ENCODE measurements around the gene MAFG. TPM values are rescaled to one million over a fixed set of nuclear protein-coding genes. Genes with fewer than 3 reads are reported as not detected.
A peak's percentile ranks its signal among the peaks of the same experiment; 100 is the strongest.

Gene MAFG
- total and polyA plus RNA-seq, 4 donors, result 11.9 to 33.3 (median 23.3) TPM

DNA sequence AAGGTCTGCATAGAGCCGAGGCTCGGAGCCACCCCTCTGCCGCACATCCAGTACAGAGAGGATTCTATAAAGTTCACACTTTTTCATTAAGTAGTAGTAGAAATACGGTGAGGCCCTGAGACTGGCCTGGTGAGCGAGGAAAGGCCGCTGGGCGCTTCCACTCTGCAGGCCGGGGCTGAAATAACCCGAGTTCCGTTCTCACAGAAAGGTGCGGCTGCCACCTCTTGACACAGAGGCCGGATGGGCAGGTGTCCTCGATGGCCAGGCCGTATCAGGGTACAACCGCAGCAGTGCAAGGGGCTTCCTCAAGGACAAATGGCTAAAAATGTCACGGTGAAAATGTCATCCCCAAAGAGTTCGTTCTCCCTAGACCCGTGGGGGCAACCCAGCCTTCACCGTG lies 15.6 kb downstream of the MAFG start:
- ATAC-seq (ENCODE audit: insufficient read depth, low FRiP score), result no peak
- peaks cover 0 to 13% (median 7%) of the 10 kb centered on the region in 5 donors for H3K4me1 ChIP-seq (ENCODE audit: control insufficient read depth in 5 of 5, insufficient read depth in 5 of 5, low read length in 5 of 5)
- H3K36me3 ChIP-seq (ENCODE audit: control insufficient read depth in 4 of 4, insufficient read depth in 4 of 4, low read length in 4 of 4), result peaks cover 5 to 57% (median 13%) of the 10 kb centered on the region in 4 donors
- no peak for DNase-seq
- H3K4me3 ChIP-seq, result no peak overlapping the region
- TF ChIP-seq, protein P1, sequence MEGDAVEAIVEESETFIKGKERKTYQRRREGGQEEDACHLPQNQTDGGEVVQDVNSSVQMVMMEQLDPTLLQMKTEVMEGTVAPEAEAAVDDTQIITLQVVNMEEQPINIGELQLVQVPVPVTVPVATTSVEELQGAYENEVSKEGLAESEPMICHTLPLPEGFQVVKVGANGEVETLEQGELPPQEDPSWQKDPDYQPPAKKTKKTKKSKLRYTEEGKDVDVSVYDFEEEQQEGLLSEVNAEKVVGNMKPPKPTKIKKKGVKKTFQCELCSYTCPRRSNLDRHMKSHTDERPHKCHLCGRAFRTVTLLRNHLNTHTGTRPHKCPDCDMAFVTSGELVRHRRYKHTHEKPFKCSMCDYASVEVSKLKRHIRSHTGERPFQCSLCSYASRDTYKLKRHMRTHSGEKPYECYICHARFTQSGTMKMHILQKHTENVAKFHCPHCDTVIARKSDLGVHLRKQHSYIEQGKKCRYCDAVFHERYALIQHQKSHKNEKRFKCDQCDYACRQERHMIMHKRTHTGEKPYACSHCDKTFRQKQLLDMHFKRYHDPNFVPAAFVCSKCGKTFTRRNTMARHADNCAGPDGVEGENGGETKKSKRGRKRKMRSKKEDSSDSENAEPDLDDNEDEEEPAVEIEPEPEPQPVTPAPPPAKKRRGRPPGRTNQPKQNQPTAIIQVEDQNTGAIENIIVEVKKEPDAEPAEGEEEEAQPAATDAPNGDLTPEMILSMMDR (IDR thresholded peaks at IDR 0.05; ENCODE audit: control extremely low read depth, extremely low read depth), result no peak
- H3K27ac ChIP-seq (ENCODE audit: low read depth in 1 of 2, low read length in 1 of 2), result peak overlapping the region in 1 of 2 donors; percentile 2
- no peak overlapping the region for H3K9ac ChIP-seq (ENCODE audit: insufficient read depth in 1 of 2, low read length in 2 of 2)
- H3K27me3 ChIP-seq (ENCODE audit: control insufficient read depth in 3 of 3, insufficient read depth in 3 of 3, low read length in 2 of 3), result no peaks in the 10 kb centered on the region
- no peaks in the 10 kb centered on the region for H3K9me3 ChIP-seq (ENCODE audit: control insufficient read depth in 4 of 4, insufficient read depth in 3 of 4, low read length in 3 of 4)
- 84 to 86% methylated on average over 19 of the region's 19 CpGs for WGBS, 2 donors

DNA sequence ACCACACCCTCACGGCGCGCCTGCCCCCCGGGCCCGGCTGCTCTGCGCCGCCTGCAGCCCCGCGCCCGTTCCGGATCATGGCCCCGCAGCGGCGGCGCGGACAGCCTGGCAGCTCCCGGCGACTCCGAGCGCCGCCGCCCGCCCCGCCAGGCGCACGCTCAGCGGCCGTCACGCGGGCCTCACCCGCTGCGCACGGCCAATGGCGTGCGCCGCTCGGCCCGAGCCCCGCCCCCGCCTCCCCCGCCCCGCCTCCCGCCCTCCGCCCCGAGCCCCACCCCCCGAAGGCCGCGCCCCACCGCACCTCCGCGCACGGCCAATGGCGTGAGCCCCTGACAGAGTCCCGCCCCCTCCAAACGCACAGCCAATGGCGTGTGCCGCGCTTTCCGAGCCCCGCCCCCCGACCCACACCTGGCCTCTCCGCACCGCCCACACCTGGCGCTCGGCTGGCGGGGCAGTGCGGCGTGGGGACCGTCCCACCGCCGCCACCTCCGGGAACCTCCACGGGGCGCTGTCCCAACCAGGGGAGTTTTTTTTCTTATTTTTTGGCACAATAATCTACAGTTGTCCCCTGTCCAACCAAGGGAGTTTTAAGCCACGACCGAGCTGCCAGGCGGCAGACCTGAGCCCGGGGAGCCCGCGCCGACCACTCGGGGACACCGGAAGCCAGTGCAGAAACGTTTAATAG lies 16.1 kb downstream of the MAFG start, which contains the start of gene PCYT2:
TSS of gene PCYT2 (minus strand) at position 123 of the 685 bp plus-strand sequence. CDS start at position 79, 44 bp downstream.
- 3 to 7% methylated on average over 40 to 84 of the region's 84 CpGs for WGBS, 2 donors
- Histone ChIP-seq H3K9me3 (ENCODE audit: control insufficient read depth in 4 of 4, insufficient read depth in 3 of 4, low read length in 3 of 4) (no peaks in the 10 kb centered on the region), H3K4me3 (peak within 1 kb of the TSS; percentile 76), H3K9ac (ENCODE audit: insufficient read depth in 1 of 2, low read length in 2 of 2) (no peak within 1 kb of the TSS), H3K27me3 (ENCODE audit: control insufficient read depth in 3 of 3, insufficient read depth in 3 of 3, low read length in 2 of 3) (no peaks in the 10 kb centered on the region), H3K27ac (ENCODE audit: low read depth in 1 of 2, low read length in 1 of 2) (peak within 1 kb of the TSS; percentile 62 to 77), H3K4me1 (ENCODE audit: control insufficient read depth in 5 of 5, insufficient read depth in 5 of 5, low read length in 5 of 5) (peaks cover 0 to 9% (median 5%) of the 10 kb centered on the region in 5 donors), H3K36me3 (ENCODE audit: control insufficient read depth in 4 of 4, insufficient read depth in 4 of 4, low read length in 4 of 4) (peaks cover 5 to 59% (median 13%) of the 10 kb centered on the region in 4 donors)
- TF ChIP-seq, protein P1 (IDR thresholded peaks at IDR 0.05; ENCODE audit: control extremely low read depth, extremely low read depth), result no peak
- DNase-seq, result peak; percentile 89 to 93 (median 93)
- ATAC-seq (ENCODE audit: insufficient read depth, low FRiP score), result peak; percentile 97

GRCh38 chr17:81910840-81911276 lies 16.7 kb downstream of the MAFG start:
- TF ChIP-seq, protein P1 (IDR thresholded peaks at IDR 0.05; ENCODE audit: control extremely low read depth, extremely low read depth), result no peak
- Histone ChIP-seq H3K36me3 (ENCODE audit: control insufficient read depth in 4 of 4, insufficient read depth in 4 of 4, low read length in 4 of 4) (peaks cover 5 to 64% (median 13%) of the 10 kb centered on the region in 4 donors), H3K9me3 (ENCODE audit: control insufficient read depth in 4 of 4, insufficient read depth in 3 of 4, low read length in 3 of 4) (no peaks in the 10 kb centered on the region), H3K4me1 (ENCODE audit: control insufficient read depth in 5 of 5, insufficient read depth in 5 of 5, low read length in 5 of 5) (peaks cover 0 to 9% (median 5%) of the 10 kb centered on the region in 5 donors), H3K9ac (ENCODE audit: insufficient read depth in 1 of 2, low read length in 2 of 2) (no peak overlapping the region), H3K27ac (ENCODE audit: low read depth in 1 of 2, low read length in 1 of 2) (peak overlapping the region; percentile 62 to 77), H3K27me3 (ENCODE audit: control insufficient read depth in 3 of 3, insufficient read depth in 3 of 3, low read length in 2 of 3) (no peaks in the 10 kb centered on the region), H3K4me3 (peak overlapping the region; percentile 76)
- no peak for DNase-seq
- no peak for ATAC-seq (ENCODE audit: insufficient read depth, low FRiP score)
- WGBS, 2 donors, result 0% methylated on average over 30 to 55 of the region's 55 CpGs
